Left lobe of liver (tissue), 2 donors: ENCODE measurements around the gene LPIN2. TPM values are rescaled to one million over a fixed set of nuclear protein-coding genes. Genes with fewer than 3 reads are reported as not detected.
"Not testable (repeated sequence)": the region's sequence is repeated elsewhere in the genome, so short reads cannot be mapped to it uniquely, and the experiment has no call there.

Source experiments
- ATAC-seq: fragments of 200-7000 bp; cut with Tn5 transposase; one replicate; pipeline ENCODE4 v1.9.1; 2020; ENCODE audit warnings: mild to moderate bottlenecking, moderate library complexity
- DNase-seq: peaks from one replicate; pipeline ENCODE4 v3.0.0-alpha.2; 2020; ENCODE audit warnings: low spot score
- total RNA-seq: library from RNA; stranded (reverse); gene quantifications from one replicate; pipeline ENCODE4 v1.2.1, GENCODE V29; 2021
- donor health status: DM: no; HTN: no; CAD: no; lungs with moderate emphysema.
- donor health status: DM: no; HTN: yes; CAD: no.

The LPIN2 gene
- total RNA-seq, 1 donor from 2014 or later, result 58.9 TPM

DNA sequence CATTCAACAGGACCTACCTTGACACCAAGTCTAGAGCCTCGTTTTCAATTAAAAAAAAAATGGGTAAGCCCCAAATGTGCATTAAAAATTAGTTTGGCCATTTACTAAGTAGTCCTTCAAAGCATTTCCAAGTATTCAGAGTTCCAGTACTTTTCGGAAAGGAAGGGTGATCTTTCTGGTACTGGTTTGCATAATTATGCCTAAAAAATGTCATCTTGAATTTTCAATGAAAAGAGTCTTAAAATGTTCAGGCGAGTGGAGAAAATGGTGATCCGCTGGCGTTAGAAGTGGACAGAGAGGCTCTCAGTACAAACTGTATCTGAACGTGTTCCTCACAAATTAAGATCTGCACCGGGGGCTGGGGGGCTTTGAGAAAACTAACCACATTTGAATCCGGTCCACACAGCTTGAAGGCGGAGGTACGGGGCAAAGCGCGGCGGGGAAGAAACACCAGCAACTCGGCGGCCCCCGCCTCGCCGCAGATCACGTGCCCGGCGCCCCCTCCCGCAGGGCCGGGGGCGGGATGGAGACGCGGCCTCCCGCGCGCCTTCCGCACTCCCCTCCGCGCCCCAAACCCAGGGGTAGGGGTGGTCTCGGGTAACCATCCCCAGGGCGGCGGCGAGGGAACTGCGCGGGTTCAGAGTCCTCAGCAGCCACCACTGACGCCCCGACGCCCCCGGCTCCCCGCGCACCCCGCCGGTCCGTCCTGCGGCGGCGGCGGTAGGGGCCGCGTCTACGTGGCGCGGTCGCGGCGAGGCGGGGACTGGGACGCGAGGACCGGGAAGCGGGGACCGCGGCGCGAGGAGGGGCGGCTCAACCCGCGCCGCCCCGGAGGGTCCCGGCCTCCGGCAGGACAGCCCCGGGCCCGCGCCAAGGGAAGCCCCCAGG is 564 bp downstream of the LPIN2 start:
- peak; percentile 67 for DNase-seq
- ATAC-seq, result peak; percentile 44

- ATAC-seq, result no peak
- DNase-seq, result no peak
Observed at GRCh38 chr18:3010086-3010485, 2.9 kb downstream of the LPIN2 start.

GRCh38 chr18:3008541-3008940 is 4.4 kb downstream of the LPIN2 start:
- no peak for ATAC-seq

DNA sequence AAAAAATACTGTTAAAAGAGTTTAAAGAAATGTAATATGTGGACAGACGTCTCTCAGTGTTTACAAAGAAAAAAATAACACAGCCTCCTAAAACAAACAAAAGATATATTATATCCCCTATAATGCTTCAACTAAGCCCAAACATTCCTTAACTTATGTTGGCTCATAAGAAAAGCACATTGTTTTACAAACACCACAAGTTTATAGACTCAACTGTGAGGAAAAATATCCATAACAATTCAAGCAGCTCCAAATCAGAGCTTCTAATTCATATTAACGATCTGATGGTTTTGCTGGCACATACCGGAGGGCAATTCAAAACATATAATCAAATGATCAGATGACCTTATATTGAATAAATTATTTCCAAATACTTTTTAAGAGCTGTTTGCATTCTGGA is 5.5 kb downstream of the LPIN2 start:
- ATAC-seq, result no peak
- no peak for DNase-seq

More at GRCh38 chr18:3008541-3008940, 4.4 kb downstream of the LPIN2 start:
- no peak for DNase-seq

- ATAC-seq, result no peak
- DNase-seq, result no peak
Observed at GRCh38 chr18:3005462-3005861, 7.5 kb downstream of the LPIN2 start.

DNA sequence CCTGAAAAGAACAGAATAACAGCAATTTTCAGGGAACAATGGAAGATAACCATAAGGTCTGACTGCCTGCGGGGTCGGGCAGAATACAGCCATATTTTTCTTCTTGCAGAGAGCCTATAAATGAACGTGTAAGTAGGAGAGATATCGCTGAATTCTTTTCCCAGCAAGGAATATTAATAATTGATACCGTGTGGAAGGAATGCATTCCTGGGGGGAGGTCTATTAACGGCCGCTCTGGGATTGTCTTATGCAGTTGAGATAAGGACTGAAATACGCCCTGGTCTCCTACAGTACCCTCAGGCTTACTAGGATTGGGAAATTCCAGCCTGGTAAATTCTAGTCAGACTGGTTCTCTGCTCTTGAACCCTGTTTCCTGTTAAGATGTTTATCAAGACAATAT is 9.2 kb downstream of the LPIN2 start:
- ATAC-seq, DNase-seq: not testable (repeated sequence)

DNA sequence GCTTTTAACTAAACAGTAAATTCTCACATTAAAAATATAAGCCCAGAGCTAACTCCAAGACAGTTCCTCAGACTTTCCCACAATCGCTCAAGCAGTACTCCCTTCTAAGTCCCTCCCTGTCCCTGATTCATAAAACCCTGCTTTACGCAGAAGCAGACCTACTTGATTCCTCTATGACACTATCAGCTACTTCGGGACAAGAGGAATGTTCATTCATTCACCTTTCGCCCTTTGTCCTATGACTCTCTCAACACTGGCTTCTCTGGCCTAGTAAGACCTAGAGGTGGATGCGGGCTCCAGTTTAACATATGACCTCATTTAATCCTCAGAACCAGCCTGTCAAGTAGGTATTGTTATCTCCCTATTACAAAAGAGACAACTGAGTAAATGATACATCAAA is 10.2 kb downstream of the LPIN2 start:
- peak; percentile 89 for ATAC-seq
- no peak for DNase-seq

DNA sequence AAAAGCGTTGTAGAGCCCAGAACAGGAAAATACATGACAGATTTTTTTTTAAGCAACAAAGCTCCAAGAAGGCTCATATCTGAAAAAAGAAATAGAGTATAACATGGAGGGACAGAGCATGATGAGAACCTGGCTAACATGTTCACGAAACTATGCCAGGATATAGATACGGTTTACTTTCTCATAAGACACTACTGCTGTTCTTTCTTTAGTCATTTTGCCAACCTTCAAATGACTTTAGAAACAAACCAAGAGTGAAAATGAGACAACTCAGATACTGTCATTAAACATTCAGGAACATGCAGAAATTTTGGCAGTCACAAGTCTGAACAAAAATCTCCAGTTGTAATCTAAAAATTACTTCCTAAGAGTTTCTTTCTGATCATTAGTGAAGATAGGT is 14.3 kb downstream of the LPIN2 start:
- no peak for DNase-seq
- ATAC-seq, result no peak

- DNase-seq (no peak), ATAC-seq (no peak)
Observed at GRCh38 chr18:2997846-2998564, 14.9 kb downstream of the LPIN2 start.

DNA sequence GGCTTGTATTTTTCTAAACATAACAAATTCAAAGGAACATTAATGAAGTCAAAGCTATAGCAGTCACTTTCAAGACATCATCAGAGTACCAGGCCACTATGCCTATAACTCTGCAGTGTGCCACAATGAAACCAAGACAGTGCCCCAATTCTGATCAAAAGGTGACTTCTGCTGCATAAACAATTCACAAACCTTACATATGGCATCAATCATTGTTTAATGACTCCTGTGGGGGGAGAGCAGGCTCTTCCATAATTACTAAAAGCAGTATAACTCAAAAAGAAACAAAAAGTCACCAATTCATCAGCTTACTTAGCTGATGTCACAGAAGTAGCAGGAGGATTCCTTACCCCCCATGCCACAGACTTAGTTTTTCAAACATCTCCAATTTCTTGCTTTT is 15.5 kb downstream of the LPIN2 start:
- ATAC-seq (no peak), DNase-seq (no peak)

GRCh38 chr18:2994603-2995432 is 18.1 kb downstream of the LPIN2 start:
- ATAC-seq (peak; percentile 65), DNase-seq (no peak)

GRCh38 chr18:2994020-2994589 is 18.8 kb downstream of the LPIN2 start:
- ATAC-seq (peak; percentile 60), DNase-seq (no peak)

DNA sequence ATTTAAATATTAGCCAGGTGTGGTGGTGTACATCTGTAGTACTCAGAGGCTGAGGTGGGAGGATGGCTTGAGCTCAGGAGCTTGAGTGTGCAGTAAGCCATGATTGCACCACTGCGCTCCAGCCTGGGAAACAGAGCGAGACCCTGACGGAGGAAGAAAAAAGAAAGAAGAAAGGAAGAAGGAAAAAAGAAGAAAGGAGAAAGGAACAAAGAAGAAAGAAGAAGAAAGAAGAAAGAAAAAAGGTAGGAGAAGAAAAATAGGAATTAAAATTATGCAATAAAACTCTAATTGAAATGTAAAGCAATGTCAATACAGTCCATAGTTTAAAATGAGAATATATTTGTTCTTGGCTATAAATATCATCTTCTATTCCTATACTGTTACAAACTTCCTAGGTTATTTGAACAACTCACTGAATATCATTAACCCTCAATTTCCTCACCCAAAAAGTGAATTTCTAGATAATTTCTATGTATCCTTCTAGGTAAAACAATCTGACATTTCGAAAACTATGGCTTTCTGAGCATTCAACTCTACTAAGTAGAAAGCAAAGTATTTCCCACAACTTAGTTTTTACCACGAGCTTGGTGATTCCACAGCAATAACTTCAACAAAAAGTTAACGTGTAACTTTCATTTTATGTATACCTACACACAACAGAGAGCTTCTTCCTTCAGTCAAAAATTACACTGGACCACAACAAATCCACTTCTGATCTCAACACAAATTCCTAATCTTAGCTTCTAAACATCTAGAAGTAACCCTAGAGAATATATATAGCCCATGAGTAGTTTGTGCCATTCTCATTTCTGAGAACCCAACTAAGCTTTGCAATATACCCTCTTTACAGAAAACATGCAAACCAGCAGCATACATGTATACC is 19.7 kb downstream of the LPIN2 start:
- ATAC-seq (no peak), DNase-seq (no peak)

GRCh38 chr18:2990956-2991640 is 21.8 kb downstream of the LPIN2 start:
- ATAC-seq (no peak), DNase-seq (no peak)

GRCh38 chr18:2987876-2988790 is 24.8 kb downstream of the LPIN2 start:
- ATAC-seq, result no peak
- DNase-seq, result no peak

DNA sequence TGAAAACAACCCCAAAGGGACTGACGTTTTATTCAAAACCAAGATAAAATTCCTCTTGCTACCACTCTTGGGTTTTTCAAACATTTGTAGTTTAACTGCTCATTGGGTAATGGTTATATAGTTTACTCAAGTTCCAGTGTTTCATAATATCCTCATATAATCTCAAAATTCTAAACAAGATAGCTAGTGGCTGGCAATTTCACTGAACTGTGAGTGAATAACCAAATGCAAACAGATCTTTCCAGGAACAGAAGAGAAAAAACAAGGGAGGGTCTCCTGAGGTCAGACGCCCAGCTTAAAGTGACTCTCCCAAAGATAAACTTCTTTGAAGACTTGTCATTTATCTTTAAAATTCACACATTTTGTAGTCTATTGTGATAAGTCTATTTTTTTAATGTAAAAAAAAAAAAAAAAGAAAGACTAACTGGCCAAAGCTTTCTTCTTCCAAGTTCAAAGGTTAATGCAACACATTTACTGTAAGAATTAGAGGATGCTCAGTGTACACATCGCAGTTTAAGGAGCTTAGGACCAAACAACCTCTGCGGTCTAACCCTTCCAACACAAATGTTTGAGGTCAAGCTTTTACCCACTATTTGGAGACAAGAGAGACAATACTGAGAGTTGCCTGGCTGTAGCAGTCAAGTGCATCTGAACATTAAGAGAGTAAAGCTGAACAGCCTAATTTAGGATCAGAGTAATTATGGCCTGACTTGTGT is 26.6 kb downstream of the LPIN2 start:
- no peak for ATAC-seq

DNA sequence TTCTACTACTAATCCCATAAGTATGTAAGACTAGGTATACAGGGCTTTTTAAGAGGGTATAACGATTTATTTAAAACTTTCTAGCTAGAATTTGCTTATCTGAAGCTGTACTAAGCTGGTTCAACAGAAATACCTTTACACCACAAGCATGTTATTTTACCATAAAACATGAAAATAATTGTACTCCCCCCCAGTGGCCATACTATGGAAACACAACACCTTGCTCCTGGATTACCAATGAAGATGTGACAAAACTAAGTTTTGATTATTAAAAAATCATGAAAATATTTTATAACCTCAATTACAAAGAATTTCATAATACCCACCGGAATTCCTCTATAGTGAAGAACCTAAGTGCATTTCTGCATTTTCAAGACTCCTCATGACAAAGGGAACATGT is 27.3 kb downstream of the LPIN2 start:
- DNase-seq (no peak), ATAC-seq (peak; percentile 52)

More for the DNA sequence above, 26.6 kb downstream of the LPIN2 start:
- no peak for DNase-seq
